GM19193 (cell line): ENCODE results near the gene STARD4.

ENCODE experiments used
- POLR2A ChIP-seq: IDR thresholded peaks from 4 replicates; pipeline ENCODE4 v1.6.1; 2011; ENCODE audit not compliant: insufficient read depth, insufficient read length; ENCODE audit errors: extremely low read depth

The STARD4 gene

GRCh38 chr5:111545031-111545430 is 32.7 kb upstream of the STARD4 start:
- TF ChIP-seq POLR2A, result no peak

- no peak for TF ChIP-seq POLR2A
Measured at GRCh38 chr5:111537141-111538024, 25.0 kb upstream of the STARD4 start.

GRCh38 chr5:111535879-111536549 is 23.7 kb upstream of the STARD4 start:
- TF ChIP-seq POLR2A, result no peak

- no peak for TF ChIP-seq POLR2A
Measured at GRCh38 chr5:111532886-111533582, 20.7 kb upstream of the STARD4 start.

- TF ChIP-seq POLR2A, result peak; percentile 45
Measured at GRCh38 chr5:111530298-111530740, 18.0 kb upstream of the STARD4 start.

GRCh38 chr5:111528056-111528455 is 15.7 kb upstream of the STARD4 start:
- no peak for TF ChIP-seq POLR2A

- TF ChIP-seq POLR2A, result no peak
Measured at GRCh38 chr5:111520908-111521307, 8.6 kb upstream of the STARD4 start.

- TF ChIP-seq POLR2A, result no peak
Measured at GRCh38 chr5:111518777-111519176, 6.4 kb upstream of the STARD4 start.

- no peak for TF ChIP-seq POLR2A
Measured at GRCh38 chr5:111517853-111518501, 5.6 kb upstream of the STARD4 start.

GRCh38 chr5:111514087-111514486 is 1.8 kb upstream of the STARD4 start:
- TF ChIP-seq POLR2A, result no peak

- TF ChIP-seq POLR2A, result no peak
Measured at GRCh38 chr5:111513131-111513520, 791 bp upstream of the STARD4 start.

GRCh38 chr5:111511831-111512374 is 432 bp downstream of the STARD4 start:
- no peak for TF ChIP-seq POLR2A

GRCh38 chr5:111511174-111511830 is 1.0 kb downstream of the STARD4 start:
- no peak for TF ChIP-seq POLR2A

GRCh38 chr5:111509119-111509518 is 3.2 kb downstream of the STARD4 start:
- TF ChIP-seq POLR2A, result no peak
